GM21786 (cell line): Measurements from ENCODE around the gene CHID1.

Experiments used
- ATAC-seq: cut with Tn5 transposase; IDR thresholded peaks from one replicate; pipeline ENCODE4 v1.9.1; 2021; ENCODE audit not compliant: unreplicated experiment

The CHID1 gene

GRCh38 chr11:865462-866430 is 44.9 kb downstream of the CHID1 start:
- ATAC-seq = no peak

DNA sequence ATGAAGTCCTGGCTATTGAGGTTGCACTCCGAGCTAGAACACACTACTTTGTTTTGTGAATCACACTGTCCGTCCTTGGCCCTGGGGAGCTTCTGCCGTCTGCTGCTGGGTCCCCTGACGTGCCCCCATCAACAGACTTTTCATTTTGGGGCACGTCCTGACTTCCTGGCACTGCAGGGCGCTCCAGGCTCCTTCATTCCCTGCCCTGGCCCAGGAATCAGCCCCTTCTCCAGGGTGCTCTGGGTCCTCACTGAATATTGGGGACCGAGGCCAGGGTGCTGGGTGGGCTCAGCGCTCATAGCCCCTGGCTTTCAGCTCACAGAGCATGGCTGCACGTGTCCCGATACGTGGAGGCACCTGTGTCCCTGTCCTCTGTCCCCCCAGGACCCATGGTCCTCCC is 45.7 kb downstream of the CHID1 start:
- ATAC-seq = no peak

GRCh38 chr11:863910-864827 is 46.4 kb downstream of the CHID1 start:
- no peak for ATAC-seq

DNA sequence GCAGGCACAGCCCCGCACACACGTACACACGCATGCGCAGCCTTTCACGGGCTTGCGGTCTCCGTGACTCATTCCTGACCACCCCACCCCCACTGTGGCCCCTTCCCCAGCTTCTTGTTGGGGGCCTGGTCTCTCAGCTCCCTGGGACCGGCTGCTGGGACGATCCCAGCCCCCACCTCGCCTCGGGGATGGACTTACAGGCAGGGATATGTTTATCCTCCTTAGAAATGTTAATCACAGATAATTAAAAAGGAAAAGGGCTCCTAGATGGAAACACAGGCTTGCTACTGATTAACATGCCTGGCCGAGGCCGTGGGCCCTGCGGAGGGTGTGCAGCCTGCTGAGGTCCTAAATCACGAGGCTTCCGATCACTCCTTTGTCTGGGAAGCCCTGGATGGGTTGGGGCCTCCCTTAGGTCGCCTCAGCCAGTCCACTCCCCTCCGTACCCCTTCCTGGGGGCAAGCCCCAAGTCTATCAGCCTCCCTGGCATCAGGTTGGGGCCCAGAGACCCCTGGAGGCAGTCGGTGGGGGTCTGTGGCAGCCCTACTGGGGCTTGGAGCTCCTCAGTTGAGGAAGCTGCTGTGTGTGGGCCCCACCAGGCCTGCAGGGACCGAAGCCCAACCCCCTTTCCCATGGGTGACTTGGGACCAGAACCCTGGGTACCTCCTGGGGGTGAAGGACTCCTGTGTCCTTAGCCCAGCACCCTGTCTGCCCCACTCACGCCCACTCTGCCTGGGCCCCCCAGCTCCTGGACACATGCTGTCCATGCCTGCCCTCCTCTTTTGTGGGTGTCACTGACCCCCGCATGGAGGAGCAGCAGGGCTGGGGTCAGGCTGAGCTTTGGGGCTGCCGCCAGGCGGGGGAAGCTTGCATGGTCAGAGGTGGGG is 47.3 kb downstream of the CHID1 start:
- no peak for ATAC-seq

GRCh38 chr11:862696-863022 is 48.0 kb downstream of the CHID1 start:
- no peak for ATAC-seq

- no peak for ATAC-seq
Measured at GRCh38 chr11:862081-862661, 48.4 kb downstream of the CHID1 start.

GRCh38 chr11:861105-861479 is 49.5 kb downstream of the CHID1 start:
- no peak for ATAC-seq

- no peak for ATAC-seq
Measured at GRCh38 chr11:860234-861104, 50.1 kb downstream of the CHID1 start.

- no peak for ATAC-seq
Measured at GRCh38 chr11:859394-860131, 51.0 kb downstream of the CHID1 start.

DNA sequence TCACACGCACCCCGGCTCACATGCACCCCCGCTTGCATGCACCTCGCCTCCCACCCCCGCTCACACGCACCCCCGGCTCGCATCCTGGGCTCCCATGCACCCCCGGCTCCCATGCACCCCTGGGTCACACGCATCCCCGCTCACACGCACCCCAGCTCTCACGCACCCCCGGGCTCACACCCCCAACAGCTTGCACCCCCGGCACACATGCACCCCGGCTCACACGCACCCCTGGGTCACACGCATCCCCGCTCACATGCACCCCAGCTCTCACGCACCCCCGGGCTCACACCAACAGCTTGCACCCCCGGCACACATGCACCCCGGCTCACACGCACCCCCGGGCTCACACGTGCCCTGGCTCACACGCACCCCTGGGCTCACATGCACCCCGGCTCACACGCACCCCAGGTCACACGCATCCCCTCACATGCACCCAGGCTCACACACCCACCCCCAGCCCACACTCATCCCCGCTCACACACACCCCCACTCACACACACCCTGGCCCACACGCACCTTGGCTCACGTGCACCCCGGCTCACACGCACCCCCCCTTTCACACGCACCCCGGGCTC is 51.8 kb downstream of the CHID1 start:
- no peak for ATAC-seq

- no peak for ATAC-seq
Measured at GRCh38 chr11:858053-858761, 52.4 kb downstream of the CHID1 start.

DNA sequence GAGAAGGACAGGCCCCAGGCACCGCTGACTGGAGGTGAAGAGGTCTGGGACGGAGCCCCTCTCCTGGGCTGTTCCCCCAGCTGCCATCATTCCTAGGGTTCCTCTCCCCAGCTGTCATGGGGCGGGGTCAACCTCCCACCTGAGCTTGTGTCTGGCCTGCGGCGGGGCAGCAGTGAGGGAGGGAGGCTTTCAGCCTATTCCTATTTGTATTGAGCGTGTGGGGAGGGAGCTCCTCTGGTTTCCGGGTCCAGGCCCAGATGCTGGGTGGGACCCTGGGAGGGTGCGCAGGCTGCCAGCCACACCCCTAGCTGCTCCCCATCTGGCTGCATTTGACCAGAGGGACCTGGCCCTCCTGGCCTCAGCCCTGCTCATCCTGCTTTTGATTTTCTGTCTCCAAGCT is 54.2 kb downstream of the CHID1 start:
- ATAC-seq = no peak

GRCh38 chr11:855796-856195 is 54.8 kb downstream of the CHID1 start:
- ATAC-seq = no peak

GRCh38 chr11:855330-855674 is 55.3 kb downstream of the CHID1 start:
- no peak for ATAC-seq

DNA sequence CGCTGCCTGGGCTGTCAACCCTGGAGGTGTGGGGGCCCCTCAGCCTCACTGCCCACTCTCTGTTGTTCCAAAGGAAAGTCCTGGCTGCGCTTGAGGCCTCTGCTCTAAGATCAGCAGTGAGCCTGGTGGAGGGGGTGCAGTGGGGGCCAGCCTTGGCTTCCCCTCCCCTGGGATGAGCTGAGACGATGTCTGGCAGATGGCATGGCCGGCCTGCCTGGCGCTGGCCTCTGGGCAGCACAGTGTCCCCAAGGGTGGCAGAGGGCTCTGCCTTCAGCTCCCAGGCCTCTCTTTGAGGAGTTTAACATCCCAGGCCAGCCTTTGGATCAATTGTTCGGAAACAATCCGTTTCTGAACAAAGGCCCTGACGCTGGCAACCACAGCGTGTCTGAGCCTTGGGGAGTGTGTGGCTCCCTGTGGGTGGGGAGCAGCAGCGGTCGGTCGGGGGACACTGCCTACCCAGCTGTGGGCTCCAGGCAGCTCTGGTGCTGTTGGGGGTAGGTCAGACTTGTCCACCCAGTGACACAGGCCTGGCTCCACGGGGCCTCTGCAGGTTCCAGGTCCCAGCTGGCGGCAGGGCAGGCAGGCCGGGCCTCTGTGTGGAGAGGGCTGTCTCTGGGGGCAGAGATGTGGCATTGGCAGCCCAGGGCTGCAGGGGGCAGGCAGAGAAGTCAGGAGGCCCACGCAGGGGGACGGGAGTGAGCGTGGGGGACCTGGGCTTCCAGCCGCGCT is 55.8 kb downstream of the CHID1 start:
- no peak for ATAC-seq

DNA sequence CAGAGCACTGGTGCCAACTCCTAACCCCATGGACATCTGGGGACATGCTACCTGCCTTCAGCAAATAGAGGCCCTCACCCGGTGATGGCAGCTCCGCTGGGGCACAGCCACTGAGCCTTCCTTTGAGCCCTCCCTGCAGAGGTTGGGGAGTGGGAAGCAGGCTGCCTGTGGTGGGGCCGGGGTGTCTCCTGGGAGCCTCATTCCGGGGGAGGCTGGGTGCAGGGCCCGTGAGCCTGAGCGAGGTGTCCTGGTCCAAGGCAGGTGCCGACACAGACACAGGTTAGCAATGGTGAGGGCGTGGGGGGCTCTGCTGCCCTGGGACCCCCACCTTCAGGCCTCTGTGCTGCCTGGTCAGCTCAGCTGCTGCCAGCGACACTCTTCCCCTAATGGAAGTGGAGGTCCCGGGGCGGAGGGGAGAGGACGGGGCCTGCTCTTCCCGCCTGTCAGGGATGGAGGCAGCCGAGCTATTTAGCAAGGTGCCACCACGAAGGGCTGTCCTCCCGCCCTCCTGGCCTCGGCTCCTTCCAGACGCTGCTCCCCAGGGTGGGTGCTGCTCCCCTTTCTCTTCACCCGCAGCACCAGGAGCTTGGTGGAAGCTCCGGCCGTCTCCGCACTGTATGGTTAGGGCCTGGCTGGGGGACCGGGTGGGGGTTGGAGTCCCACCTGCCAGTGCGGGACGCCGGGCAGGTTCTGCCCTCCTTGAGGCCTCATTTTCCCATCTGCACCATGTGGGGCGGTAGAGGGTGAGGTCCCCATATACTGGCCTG is 56.7 kb downstream of the CHID1 start:
- no peak for ATAC-seq

- ATAC-seq = no peak
Measured at GRCh38 chr11:852762-853161, 57.8 kb downstream of the CHID1 start.
